Activated B cell treated with CpG ODN at 0.5 μM for 24 hours (primary cell): Measurements from ENCODE around the gene INPP5B. TPM values are rescaled to one million over a fixed set of nuclear protein-coding genes. Genes with fewer than 3 reads are reported as not detected.

Experiments
- ATAC-seq: fragments of 200-7000 bp; cut with Tn5 transposase; one replicate; pipeline ENCODE4 v1.10.0; 2021; ENCODE audit warnings: low read depth, mild to moderate bottlenecking, moderate library complexity
- CTCF ChIA-PET: fragments of 350-600 bp; sonication (Branson Sonifier 250); formaldehyde crosslinking; loops from one replicate; lab custom pipeline; 2021; ENCODE audit warnings: antibody characterized with exemption; lab: Charles Lee
- POLR2A ChIA-PET: fragments of 350-600 bp; sonication (Branson Sonifier 250); formaldehyde crosslinking; loops from one replicate; lab custom pipeline; 2021; ENCODE audit warnings: antibody characterized with exemption; lab: Charles Lee
- DNase-seq: peaks from one replicate; pipeline ENCODE4 v3.0.0; 2022
- H3K27ac Mint-ChIP-seq: one replicate; pipeline ENCODE4 v1.8.0; 2020; ENCODE audit warnings: mixed read lengths
- H3K27me3 Mint-ChIP-seq: one replicate; pipeline ENCODE4 v1.8.0; 2021; ENCODE audit warnings: mixed read lengths
- H3K36me3 Mint-ChIP-seq: one replicate; pipeline ENCODE4 v1.8.0; 2021; ENCODE audit warnings: low read depth, mixed read lengths
- H3K4me1 Mint-ChIP-seq: one replicate; pipeline ENCODE4 v1.8.0; 2021; ENCODE audit warnings: mixed read lengths
- H3K4me3 Mint-ChIP-seq: one replicate; pipeline ENCODE4 v1.8.0; 2020; ENCODE audit warnings: mild to moderate bottlenecking, mixed read lengths
- H3K9me3 Mint-ChIP-seq: one replicate; pipeline ENCODE4 v1.8.0; 2020; ENCODE audit warnings: mixed read lengths
- intact Hi-C: fragments of 100-400 bp; cut with micrococcal nuclease; formaldehyde crosslinking; loops from one replicate; pipeline ENCODE4 v1.15.1; 2024
- total RNA-seq: library from RNA; stranded (reverse); gene quantifications from 2 replicates; pipeline ENCODE4 v1.2.3, GENCODE V29; 2022
- TF ChIP-seq, protein P1 (sequence below): fragments of 200-600 bp; IDR thresholded peaks from one replicate; pipeline ENCODE4 v1.8.0; 2022; ENCODE audit warnings: antibody characterized with exemption, mild to moderate bottlenecking

The INPP5B gene
- total RNA-seq, 1 donor from 2014 or later: 70.3 TPM

- Mint-ChIP-seq H3K27me3 (no peaks in the 10 kb centered on the region), H3K4me3 (no peak overlapping the region), H3K27ac (no peak overlapping the region), H3K36me3 (peaks cover 79% of the 10 kb centered on the region), H3K9me3 (no peaks in the 10 kb centered on the region), H3K4me1 (no peaks in the 10 kb centered on the region)
- ChIA-PET CTCF (no interaction called here), POLR2A (no interaction called here)
- DNase-seq: no peak
- intact Hi-C loops: no loop called here
- no peak for ATAC-seq
- TF ChIP-seq, protein P1, sequence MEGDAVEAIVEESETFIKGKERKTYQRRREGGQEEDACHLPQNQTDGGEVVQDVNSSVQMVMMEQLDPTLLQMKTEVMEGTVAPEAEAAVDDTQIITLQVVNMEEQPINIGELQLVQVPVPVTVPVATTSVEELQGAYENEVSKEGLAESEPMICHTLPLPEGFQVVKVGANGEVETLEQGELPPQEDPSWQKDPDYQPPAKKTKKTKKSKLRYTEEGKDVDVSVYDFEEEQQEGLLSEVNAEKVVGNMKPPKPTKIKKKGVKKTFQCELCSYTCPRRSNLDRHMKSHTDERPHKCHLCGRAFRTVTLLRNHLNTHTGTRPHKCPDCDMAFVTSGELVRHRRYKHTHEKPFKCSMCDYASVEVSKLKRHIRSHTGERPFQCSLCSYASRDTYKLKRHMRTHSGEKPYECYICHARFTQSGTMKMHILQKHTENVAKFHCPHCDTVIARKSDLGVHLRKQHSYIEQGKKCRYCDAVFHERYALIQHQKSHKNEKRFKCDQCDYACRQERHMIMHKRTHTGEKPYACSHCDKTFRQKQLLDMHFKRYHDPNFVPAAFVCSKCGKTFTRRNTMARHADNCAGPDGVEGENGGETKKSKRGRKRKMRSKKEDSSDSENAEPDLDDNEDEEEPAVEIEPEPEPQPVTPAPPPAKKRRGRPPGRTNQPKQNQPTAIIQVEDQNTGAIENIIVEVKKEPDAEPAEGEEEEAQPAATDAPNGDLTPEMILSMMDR: no peak
These were observed 107.2 kb downstream of the INPP5B start for GRCh38 chr1:37839676-37840075.

DNA sequence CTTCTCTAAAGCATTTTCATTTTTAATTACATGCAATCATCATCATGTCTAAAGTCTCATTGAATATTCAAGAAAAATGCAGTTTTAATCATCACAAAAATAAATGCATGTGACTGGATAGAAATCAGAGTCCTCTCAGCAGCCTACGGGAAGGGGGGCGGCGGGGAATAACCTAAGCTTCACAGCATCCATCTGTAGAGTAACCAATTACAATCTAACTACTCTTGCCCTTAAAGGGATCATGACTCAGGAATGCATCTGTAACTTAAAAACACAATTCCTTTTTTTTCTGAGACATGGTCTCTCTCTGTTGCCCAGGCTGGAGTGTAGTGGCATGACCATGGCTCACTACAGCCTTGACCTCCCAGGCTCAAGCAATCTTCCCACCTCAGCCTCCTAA is 110.1 kb downstream of the INPP5B start:
- Mint-ChIP-seq H3K27me3 (no peaks in the 10 kb centered on the region), H3K9me3 (no peaks in the 10 kb centered on the region), H3K36me3 (peaks cover 82% of the 10 kb centered on the region), H3K4me1 (no peaks in the 10 kb centered on the region), H3K4me3 (no peak overlapping the region), H3K27ac (no peak overlapping the region)
- DNase-seq (no peak), ATAC-seq (no peak)
- POLR2A ChIA-PET: no interaction called here
- CTCF ChIA-PET: no interaction called here
- TF ChIP-seq, protein P1: no peak
- intact Hi-C loops: no loop called here

- TF ChIP-seq, protein P1: no peak
These were observed 115.0 kb downstream of the INPP5B start for GRCh38 chr1:37831809-37832208.

GRCh38 chr1:37831109-37831508 is 115.7 kb downstream of the INPP5B start:
- H3K27me3 Mint-ChIP-seq: no peaks in the 10 kb centered on the region
- peaks cover 74% of the 10 kb centered on the region for H3K36me3 Mint-ChIP-seq
- POLR2A ChIA-PET: no interaction called here
- intact Hi-C loops: no loop called here
- no peaks in the 10 kb centered on the region for H3K9me3 Mint-ChIP-seq
- no peak for ATAC-seq
- CTCF ChIA-PET: no interaction called here
- TF ChIP-seq, protein P1: no peak
- no peaks in the 10 kb centered on the region for H3K4me1 Mint-ChIP-seq
- no peak overlapping the region for H3K4me3 Mint-ChIP-seq
- H3K27ac Mint-ChIP-seq: no peak overlapping the region
- DNase-seq: no peak

More at GRCh38 chr1:37831809-37832208, 115.0 kb downstream of the INPP5B start:
- H3K27me3 Mint-ChIP-seq: no peaks in the 10 kb centered on the region
- DNase-seq (no peak), ATAC-seq (no peak)
- H3K4me3 Mint-ChIP-seq: no peak overlapping the region
- H3K36me3 Mint-ChIP-seq: peaks cover 76% of the 10 kb centered on the region
- no peaks in the 10 kb centered on the region for H3K9me3 Mint-ChIP-seq
- no peak overlapping the region for H3K27ac Mint-ChIP-seq
- ChIA-PET POLR2A (no interaction called here), CTCF (no interaction called here)
- intact Hi-C loops: no loop called here
- no peaks in the 10 kb centered on the region for H3K4me1 Mint-ChIP-seq

GRCh38 chr1:37828410-37829074 is 118.3 kb downstream of the INPP5B start:
- no peak overlapping the region for H3K4me3 Mint-ChIP-seq
- no peaks in the 10 kb centered on the region for H3K27me3 Mint-ChIP-seq

More at GRCh38 chr1:37828410-37829074, 118.3 kb downstream of the INPP5B start:
- POLR2A ChIA-PET: no interaction called here
- peaks cover 69% of the 10 kb centered on the region for H3K36me3 Mint-ChIP-seq
- H3K27ac Mint-ChIP-seq: no peak overlapping the region
- no peaks in the 10 kb centered on the region for H3K9me3 Mint-ChIP-seq
- intact Hi-C loops: no loop called here
- peaks cover 8% of the 10 kb centered on the region for H3K4me1 Mint-ChIP-seq
- TF ChIP-seq, protein P1: no peak
- ATAC-seq: no peak
- DNase-seq: no peak
- CTCF ChIA-PET: interaction anchor here (0.6 kb wide), 1 partner anchor 34 kb away, joined by 3 read pairs; no protein-coding TSS in a partner anchor
